GM12865 (cell line): ENCODE results near the gene HPN.

Experiments
- DNase-seq: peaks from one replicate; pipeline ENCODE4 v3.0.0; 2010; ENCODE audit warnings: low read depth
- H3K4me3 ChIP-seq: 2 replicates; pipeline ENCODE4 v1.5.1; 2011; ENCODE audit warnings: mild to moderate bottlenecking, low read depth, low read length, control low read depth
- TF ChIP-seq, protein P1 (sequence below): IDR thresholded peaks from 2 replicates; pipeline ENCODE4 v1.5.1; 2011; ENCODE audit warnings: low read length, control low read depth, low read depth, inconsistent platforms; ENCODE audit not compliant: insufficient read depth; ENCODE audit errors: missing control alignments

HPN gene

DNA sequence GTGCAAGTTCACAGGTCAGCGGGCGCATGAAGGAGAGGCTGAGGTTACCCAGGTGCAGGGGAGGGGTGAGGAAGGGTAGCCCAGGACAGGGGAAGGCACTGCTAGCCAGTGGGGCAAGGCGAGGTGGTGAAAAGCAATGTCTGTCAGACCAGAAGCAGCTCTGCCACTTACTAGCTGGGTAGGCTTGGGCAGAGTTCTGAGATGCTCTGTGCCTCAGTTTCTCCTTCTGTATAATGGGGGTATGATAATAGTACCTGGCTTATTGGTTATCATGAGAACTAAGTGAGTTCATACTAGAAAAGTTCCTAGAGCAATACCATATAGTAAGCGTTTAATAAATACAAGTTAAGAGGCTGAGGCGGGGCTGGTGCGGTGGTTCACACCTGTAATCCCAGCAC is 25.6 kb upstream of the HPN start:
- no peak for DNase-seq
- TF ChIP-seq, protein P1, sequence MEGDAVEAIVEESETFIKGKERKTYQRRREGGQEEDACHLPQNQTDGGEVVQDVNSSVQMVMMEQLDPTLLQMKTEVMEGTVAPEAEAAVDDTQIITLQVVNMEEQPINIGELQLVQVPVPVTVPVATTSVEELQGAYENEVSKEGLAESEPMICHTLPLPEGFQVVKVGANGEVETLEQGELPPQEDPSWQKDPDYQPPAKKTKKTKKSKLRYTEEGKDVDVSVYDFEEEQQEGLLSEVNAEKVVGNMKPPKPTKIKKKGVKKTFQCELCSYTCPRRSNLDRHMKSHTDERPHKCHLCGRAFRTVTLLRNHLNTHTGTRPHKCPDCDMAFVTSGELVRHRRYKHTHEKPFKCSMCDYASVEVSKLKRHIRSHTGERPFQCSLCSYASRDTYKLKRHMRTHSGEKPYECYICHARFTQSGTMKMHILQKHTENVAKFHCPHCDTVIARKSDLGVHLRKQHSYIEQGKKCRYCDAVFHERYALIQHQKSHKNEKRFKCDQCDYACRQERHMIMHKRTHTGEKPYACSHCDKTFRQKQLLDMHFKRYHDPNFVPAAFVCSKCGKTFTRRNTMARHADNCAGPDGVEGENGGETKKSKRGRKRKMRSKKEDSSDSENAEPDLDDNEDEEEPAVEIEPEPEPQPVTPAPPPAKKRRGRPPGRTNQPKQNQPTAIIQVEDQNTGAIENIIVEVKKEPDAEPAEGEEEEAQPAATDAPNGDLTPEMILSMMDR, result no peak
- H3K4me3 ChIP-seq, result no peak overlapping the region

DNA sequence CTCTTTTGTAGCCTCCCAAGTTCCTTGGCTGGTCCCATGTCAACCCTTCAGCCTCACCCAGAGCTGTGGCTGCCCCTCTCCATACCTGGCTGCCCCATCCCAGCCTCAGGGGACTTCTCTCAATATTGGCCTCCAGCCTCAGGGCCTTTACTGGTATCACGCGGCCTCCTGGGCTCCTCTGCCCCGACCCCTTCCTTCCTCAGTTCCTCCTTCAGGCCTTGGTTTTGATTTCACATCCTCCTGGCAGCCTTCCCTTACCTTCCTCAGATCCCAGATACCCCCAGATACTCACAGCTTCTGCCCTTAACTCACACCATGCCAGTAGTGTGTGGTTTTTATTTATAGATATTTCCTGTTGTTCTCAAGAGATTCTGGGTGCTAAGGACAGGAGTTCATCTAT is 24.0 kb upstream of the HPN start:
- TF ChIP-seq, protein P1, result no peak
- DNase-seq, result no peak
- no peak overlapping the region for H3K4me3 ChIP-seq

DNA sequence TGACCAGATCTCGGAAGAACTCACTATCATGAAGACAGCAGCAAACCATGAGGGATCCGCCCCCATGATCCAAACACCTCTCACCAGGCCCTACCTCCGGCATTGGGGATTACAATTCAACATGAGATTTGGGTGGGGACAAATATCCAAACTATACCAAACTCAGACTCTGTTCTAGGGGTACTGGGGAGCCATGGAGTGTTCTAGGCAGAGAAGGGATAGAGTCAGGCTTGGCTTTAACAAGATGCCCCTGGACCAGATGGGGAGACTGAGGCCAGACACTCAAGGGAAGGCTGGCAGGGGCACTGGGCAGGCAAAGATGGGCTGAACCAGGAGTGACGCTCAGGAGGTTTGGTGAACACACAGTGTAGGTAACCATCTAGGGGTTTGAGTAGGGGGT is 23.1 kb upstream of the HPN start:
- DNase-seq, result no peak
- H3K4me3 ChIP-seq, result no peak overlapping the region
- TF ChIP-seq, protein P1, result no peak

DNA sequence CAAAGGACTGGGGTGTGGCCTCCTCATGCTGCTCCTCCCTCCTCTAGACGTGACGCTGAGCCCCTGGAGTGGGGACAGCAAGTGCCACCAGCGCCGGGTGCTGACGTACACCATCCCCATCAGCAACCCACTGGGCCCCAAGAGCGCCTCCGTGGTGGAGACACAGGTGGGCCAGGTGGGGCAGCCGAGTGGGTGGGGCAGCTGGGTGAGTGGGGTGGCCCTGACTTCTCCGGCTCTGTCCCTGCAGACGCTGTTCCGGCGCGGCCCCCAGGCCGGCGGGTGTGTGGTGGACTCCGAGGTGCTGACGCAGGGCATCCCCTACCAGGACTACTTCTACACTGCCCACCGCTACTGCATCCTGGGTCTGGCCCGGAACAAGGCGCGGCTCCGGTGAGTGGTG is 22.4 kb upstream of the HPN start:
- TF ChIP-seq, protein P1, result no peak
- DNase-seq, result no peak
- no peak overlapping the region for H3K4me3 ChIP-seq

DNA sequence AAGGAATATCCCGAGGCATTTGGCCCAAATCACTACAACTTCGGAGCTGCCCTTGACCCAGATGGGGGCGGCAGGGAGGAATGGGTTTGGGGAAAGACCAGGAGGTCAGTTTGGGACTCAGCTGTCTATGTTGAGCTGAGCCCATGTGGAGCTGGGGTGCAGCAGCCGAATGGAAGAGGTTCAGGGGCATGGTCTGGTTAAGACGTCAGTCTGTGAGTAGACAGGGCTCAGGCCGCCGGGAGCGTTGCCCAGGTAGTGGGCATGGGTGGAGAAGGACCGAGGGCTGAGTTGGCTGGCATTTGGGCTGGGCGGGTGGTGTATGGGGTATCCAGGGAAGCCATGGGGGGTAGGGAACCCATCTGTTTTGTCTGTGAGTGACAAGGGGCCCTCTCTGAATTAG is 20.5 kb upstream of the HPN start:
- TF ChIP-seq, protein P1, result no peak
- DNase-seq, result no peak
- H3K4me3 ChIP-seq, result no peak overlapping the region

DNA sequence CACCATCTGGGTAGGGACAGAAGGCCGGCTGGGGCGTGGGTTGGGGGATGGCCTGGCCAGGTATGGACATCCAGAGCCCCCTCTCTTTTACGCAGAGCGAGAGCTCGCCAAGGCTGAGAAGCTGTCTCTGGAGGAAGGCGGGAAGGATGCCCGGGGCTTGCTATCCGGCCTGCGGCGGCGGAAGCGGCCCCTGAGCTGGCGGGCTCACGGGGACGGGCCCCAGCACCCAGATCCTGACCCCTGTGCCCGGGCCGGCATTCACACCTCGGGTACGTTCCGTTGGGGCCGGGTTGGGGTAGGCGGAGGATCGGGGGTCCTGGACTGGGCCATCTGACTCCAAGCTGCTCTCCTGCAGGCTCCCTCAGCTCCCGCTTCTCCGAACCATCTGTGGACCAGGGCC is 19.9 kb upstream of the HPN start:
- TF ChIP-seq, protein P1, result no peak

DNA sequence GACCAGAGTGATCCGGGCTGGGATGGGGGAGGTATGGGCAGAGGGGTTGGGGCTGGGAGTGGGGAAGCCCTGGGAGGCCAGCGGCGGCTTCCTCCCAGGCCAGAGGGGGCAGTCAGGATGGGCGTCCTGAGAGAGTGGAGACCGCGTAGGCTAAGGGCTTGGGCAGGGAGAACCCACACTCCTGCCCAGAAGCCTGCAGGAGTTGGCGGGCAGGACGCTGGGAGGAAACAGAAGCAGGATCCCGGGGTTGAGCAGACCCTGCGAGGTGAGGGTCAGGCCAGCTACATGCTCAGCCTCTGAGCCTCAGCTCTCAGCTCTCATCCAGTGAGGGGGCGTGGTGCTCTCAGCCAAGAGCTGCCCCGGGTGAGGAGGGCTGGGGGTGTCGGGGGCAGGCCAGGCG is 19.1 kb upstream of the HPN start:
- no peak for DNase-seq
- TF ChIP-seq, protein P1, result no peak
- no peak overlapping the region for H3K4me3 ChIP-seq

More for the DNA sequence above, 19.9 kb upstream of the HPN start:
- DNase-seq, result no peak
- no peak overlapping the region for H3K4me3 ChIP-seq
